Fibroblast of lung (primary cell): ENCODE results near the gene NMNAT2. TPM values are rescaled to one million over a fixed set of nuclear protein-coding genes. Genes with fewer than 3 reads are reported as not detected.

Experiments
- DNase-seq, 2 donors: peaks; one replicate each; pipeline versions ENCODE4 v3.0.0 to v3.0.0-alpha.2; 2010; ENCODE audit warnings: low read depth in 2 of 2
- H2AFZ ChIP-seq: 2 replicates; pipeline ENCODE4 v1.5.1; 2012; ENCODE audit warnings: low read length, control low read depth, inconsistent platforms
- H3K27ac ChIP-seq: 2 replicates; pipeline ENCODE4 v1.5.1; 2011; ENCODE audit warnings: low read length, control low read depth; ENCODE audit not compliant: insufficient read depth
- H3K27me3 ChIP-seq: 2 replicates; pipeline ENCODE4 v1.5.1; 2011; ENCODE audit warnings: mild to moderate bottlenecking, low read length; ENCODE audit not compliant: control insufficient read depth, insufficient read depth
- H3K36me3 ChIP-seq: 2 replicates; pipeline ENCODE4 v1.5.1; 2011; ENCODE audit warnings: low read length; ENCODE audit not compliant: control insufficient read depth, insufficient read depth
- H3K4me1 ChIP-seq: 2 replicates; pipeline ENCODE4 v1.5.1; 2011; ENCODE audit warnings: low read length; ENCODE audit not compliant: control insufficient read depth, insufficient read depth; ENCODE audit errors: extremely low read depth
- H3K4me2 ChIP-seq: 2 replicates; pipeline ENCODE4 v1.5.1; 2011; ENCODE audit warnings: low read length, control low read depth; ENCODE audit not compliant: insufficient read depth; ENCODE audit errors: extremely low read depth
- H3K4me3 ChIP-seq, 4 experiments: fragments of 200-600 bp in 1 of 4; sonication (generic) in 1 of 4; replicated peaks in 1 of 4; 2 replicates each; pipeline ENCODE4 v1.5.1; 2011 to 2016; ENCODE audit warnings: low read length in 4 of 4, low read depth in 3 of 4, mild to moderate bottlenecking in 3 of 4, control low read depth in 2 of 4, inconsistent platforms in 1 of 4, mixed read lengths in 1 of 4; ENCODE audit not compliant: insufficient read depth in 1 of 4; ENCODE audit errors: control extremely low read depth in 1 of 4
- H3K79me2 ChIP-seq: 2 replicates; pipeline ENCODE4 v1.5.1; 2012; ENCODE audit warnings: mild to moderate bottlenecking, low read length, inconsistent platforms; ENCODE audit not compliant: control insufficient read depth, insufficient read depth
- H3K9ac ChIP-seq: 2 replicates; pipeline ENCODE4 v1.5.1; 2011; ENCODE audit warnings: mild to moderate bottlenecking, low read length, control low read depth; ENCODE audit not compliant: insufficient read depth
- H3K9me3 ChIP-seq: 2 replicates; pipeline ENCODE4 v1.5.1; 2012; ENCODE audit warnings: low read depth, low read length; ENCODE audit not compliant: control insufficient read depth, insufficient read depth
- H4K20me1 ChIP-seq: 2 replicates; pipeline ENCODE4 v1.5.1; 2011; ENCODE audit warnings: low read length; ENCODE audit not compliant: control insufficient read depth, insufficient read depth; ENCODE audit errors: extremely low read depth
- CTCF ChIP-seq, 2 donors: IDR thresholded peaks in 1 of 2; conservative IDR thresholded peaks in 1 of 2; 1 replicate in 1 of 2; 2 replicates in 1 of 2; pipeline ENCODE4 v1.5.1; 2011 to 2012; ENCODE audit warnings: low read length in 2 of 2, control low read depth in 1 of 2, inconsistent platforms in 1 of 2, low read depth in 1 of 2, mild to moderate bottlenecking in 1 of 2
- EZH2 ChIP-seq: IDR thresholded peaks from 2 replicates; pipeline ENCODE4 v1.5.1; 2012; ENCODE audit warnings: low read length, control low read depth, mild to moderate bottlenecking; ENCODE audit errors: missing control alignments
- polyA plus RNA-seq, 2 donors: library from polyadenylated mRNA; depleted of rRNA in 1 of 2; stranded (reverse) in 1 of 2; unstranded in 1 of 2; fragments of >200 nt; gene quantifications; 2 replicates each; pipeline ENCODE4 v1.2.1, GENCODE V29; 2011 to 2012; ENCODE audit warnings: missing spikeins in 1 of 2
- total RNA-seq: library from RNA; depleted of rRNA; stranded (reverse); fragments of >200 nt; gene quantifications from 2 replicates; pipeline ENCODE4 v1.2.1, GENCODE V29; 2014

The NMNAT2 gene
- total and polyA plus RNA-seq, 2 donors (not counting 1 experiment from before 2014, with no cell fraction given): under 0.01 to 0.61 TPM

- H3K27me3 ChIP-seq: peaks cover 5% of the 10 kb centered on the region
- H3K36me3 ChIP-seq: no peaks in the 10 kb centered on the region
- no peak overlapping the region for H2AFZ ChIP-seq
- no peak overlapping the region for H3K4me2 ChIP-seq
- no peaks in the 10 kb centered on the region for H3K4me1 ChIP-seq
- H3K4me3 ChIP-seq: no peak overlapping the region
- no peak overlapping the region for H3K27ac ChIP-seq
- DNase-seq: no peak
- H3K9ac ChIP-seq: no peak overlapping the region
- no peaks in the 10 kb centered on the region for H3K9me3 ChIP-seq
- no peak for TF ChIP-seq CTCF (conservative IDR thresholded peaks at IDR 0.05 in 1 of 2, IDR thresholded peaks at IDR 0.05 in 1 of 2; ENCODE audit: low read depth in 1 of 2, low read length in 2 of 2)
- no peak for TF ChIP-seq EZH2
- H4K20me1 ChIP-seq: no peaks in the 10 kb centered on the region
- H3K79me2 ChIP-seq: no peaks in the 10 kb centered on the region
Observed at GRCh38 chr1:183407961-183408360, 10.2 kb downstream of the NMNAT2 start.

GRCh38 chr1:183407474-183407873, 10.7 kb downstream of the NMNAT2 start:
- H3K27me3 ChIP-seq: peaks cover 5% of the 10 kb centered on the region
- no peaks in the 10 kb centered on the region for H3K36me3 ChIP-seq
- TF ChIP-seq EZH2 (no peak), CTCF (conservative IDR thresholded peaks at IDR 0.05 in 1 of 2, IDR thresholded peaks at IDR 0.05 in 1 of 2; ENCODE audit: low read depth in 1 of 2, low read length in 2 of 2) (no peak)
- no peak overlapping the region for H2AFZ ChIP-seq
- no peak overlapping the region for H3K27ac ChIP-seq
- no peaks in the 10 kb centered on the region for H3K79me2 ChIP-seq
- no peaks in the 10 kb centered on the region for H3K9me3 ChIP-seq
- H3K9ac ChIP-seq: no peak overlapping the region
- no peak overlapping the region for H3K4me3 ChIP-seq
- H4K20me1 ChIP-seq: no peaks in the 10 kb centered on the region
- DNase-seq: no peak
- no peaks in the 10 kb centered on the region for H3K4me1 ChIP-seq
- H3K4me2 ChIP-seq: no peak overlapping the region

GRCh38 chr1:183404476-183404875, 13.7 kb downstream of the NMNAT2 start:
- Histone ChIP-seq H3K4me1 (no peaks in the 10 kb centered on the region), H3K4me3 (no peak overlapping the region), H2AFZ (no peak overlapping the region), H3K36me3 (no peaks in the 10 kb centered on the region), H4K20me1 (no peaks in the 10 kb centered on the region), H3K4me2 (no peak overlapping the region), H3K79me2 (no peaks in the 10 kb centered on the region), H3K27ac (no peak overlapping the region), H3K9me3 (no peaks in the 10 kb centered on the region), H3K27me3 (peaks cover 5% of the 10 kb centered on the region), H3K9ac (no peak overlapping the region)
- TF ChIP-seq EZH2: no peak
- TF ChIP-seq CTCF (conservative IDR thresholded peaks at IDR 0.05 in 1 of 2, IDR thresholded peaks at IDR 0.05 in 1 of 2; ENCODE audit: low read depth in 1 of 2, low read length in 2 of 2): no peak
- DNase-seq: no peak
